Liver (tissue), 9 donors: ENCODE data around the gene SPECC1. TPM values are rescaled to one million over a fixed set of nuclear protein-coding genes. Genes with fewer than 3 reads are reported as not detected.

ENCODE experiments used
- DNase-seq: peaks from one replicate; pipeline ENCODE4 v3.0.0-alpha.2; 2017; ENCODE audit warnings: low spot score
- H3K27ac ChIP-seq, 2 donors: one replicate each; pipeline ENCODE4 v1.7.0; 2013; ENCODE audit warnings: inconsistent platforms in 2 of 2, low read length in 2 of 2, control low read depth in 1 of 2, low read depth in 1 of 2, mild to moderate bottlenecking in 1 of 2
- H3K27me3 ChIP-seq, 4 donors: one replicate each; pipeline versions ENCODE4 v1.6.1 to v1.7.0; 2013; ENCODE audit warnings: low read length in 3 of 4, inconsistent platforms in 1 of 4, mild to moderate bottlenecking in 1 of 4, moderate library complexity in 1 of 4; ENCODE audit not compliant: control insufficient read depth in 4 of 4, insufficient read depth in 4 of 4
- H3K36me3 ChIP-seq, 4 donors: one replicate each; pipeline versions ENCODE4 v1.6.1 to v1.7.0; 2013; ENCODE audit warnings: low read length in 3 of 4, mild to moderate bottlenecking in 3 of 4, low read depth in 1 of 4, moderate library complexity in 1 of 4; ENCODE audit not compliant: control insufficient read depth in 4 of 4, insufficient read depth in 3 of 4
- H3K4me1 ChIP-seq, 4 donors: one replicate each; pipeline versions ENCODE4 v1.6.1 to v1.7.0; 2013; ENCODE audit warnings: low read length in 3 of 4, mild to moderate bottlenecking in 3 of 4, moderate library complexity in 1 of 4; ENCODE audit not compliant: control insufficient read depth in 4 of 4, insufficient read depth in 4 of 4
- H3K4me3 ChIP-seq, 3 donors: one replicate each; pipeline versions ENCODE4 v1.6.1 to v1.7.0; 2013; ENCODE audit warnings: low read length in 3 of 3, control low read depth in 1 of 3, low read depth in 1 of 3, mild to moderate bottlenecking in 1 of 3
- H3K9ac ChIP-seq, 2 donors: one replicate each; pipeline ENCODE4 v1.7.0; 2013; ENCODE audit warnings: low read length in 2 of 2, mild to moderate bottlenecking in 2 of 2, moderate library complexity in 2 of 2, control low read depth in 1 of 2, low read depth in 1 of 2
- H3K9me3 ChIP-seq, 4 donors: one replicate each; pipeline versions ENCODE4 v1.6.1 to v1.7.0; 2013; ENCODE audit warnings: low read length in 3 of 4; ENCODE audit not compliant: control insufficient read depth in 4 of 4
- EGR1 ChIP-seq, 2 donors: IDR thresholded peaks; 2 replicates each; pipeline ENCODE4 v1.6.1; 2016 to 2018; ENCODE audit warnings: antibody characterized with exemption in 2 of 2, low read depth in 2 of 2
- FOXA1 ChIP-seq: IDR thresholded peaks from 2 replicates; pipeline ENCODE4 v1.6.1; 2016; ENCODE audit warnings: antibody characterized with exemption
- FOXA2 ChIP-seq: IDR thresholded peaks from 2 replicates; pipeline ENCODE4 v1.6.1; 2016; ENCODE audit warnings: antibody characterized with exemption
- GABPA ChIP-seq, 2 donors: IDR thresholded peaks in 1 of 2; conservative IDR thresholded peaks in 1 of 2; 2 replicates each; pipeline ENCODE4 v1.6.1; 2016; ENCODE audit warnings: antibody characterized with exemption in 2 of 2, mild to moderate bottlenecking in 1 of 2, moderate library complexity in 1 of 2
- HNF4A ChIP-seq, 2 donors: conservative IDR thresholded peaks; 2 replicates each; pipeline ENCODE4 v1.6.1; 2016; ENCODE audit warnings: antibody characterized with exemption in 2 of 2, mild to moderate bottlenecking in 2 of 2
- HNF4G ChIP-seq: IDR thresholded peaks from 2 replicates; pipeline ENCODE4 v1.6.1; 2016; ENCODE audit warnings: antibody characterized with exemption
- JUND ChIP-seq, 2 donors: IDR thresholded peaks; 2 replicates each; pipeline ENCODE4 v1.6.1; 2016; ENCODE audit warnings: antibody characterized with exemption in 2 of 2
- MAX ChIP-seq: IDR thresholded peaks from 2 replicates; pipeline ENCODE4 v1.6.1; 2016; ENCODE audit warnings: antibody characterized with exemption
- NR2F2 ChIP-seq: IDR thresholded peaks from 2 replicates; pipeline ENCODE4 v1.6.1; 2016; ENCODE audit warnings: antibody characterized with exemption
- RAD21 ChIP-seq, 2 donors: IDR thresholded peaks; 2 replicates each; pipeline ENCODE4 v1.6.1; 2016; ENCODE audit warnings: antibody characterized with exemption in 2 of 2, mild to moderate bottlenecking in 2 of 2
- REST ChIP-seq: IDR thresholded peaks from 2 replicates; pipeline ENCODE4 v1.6.1; 2016; ENCODE audit warnings: antibody characterized with exemption, mild to moderate bottlenecking
- RXRA ChIP-seq, 2 donors: IDR thresholded peaks; 2 replicates each; pipeline ENCODE4 v1.6.1; 2017 to 2018; ENCODE audit warnings: antibody characterized with exemption in 2 of 2, mild to moderate bottlenecking in 1 of 2
- SP1 ChIP-seq: IDR thresholded peaks from 2 replicates; pipeline ENCODE4 v1.6.1; 2018; ENCODE audit warnings: antibody characterized with exemption, mild to moderate bottlenecking
- TAF1 ChIP-seq: conservative IDR thresholded peaks from 2 replicates; pipeline ENCODE4 v1.6.1; 2016; ENCODE audit warnings: antibody characterized with exemption, mild to moderate bottlenecking
- YY1 ChIP-seq: IDR thresholded peaks from 2 replicates; pipeline ENCODE4 v1.6.1; 2016; ENCODE audit warnings: antibody characterized with exemption, mild to moderate bottlenecking
- WGBS: extraction: QIAGEN DNeasy Blood & Tissue Kit; methylation state at CpG from one replicate; pipeline ENCODE4 v1.1.7; 2013; 5-methylcytosine and 5-hydroxymethylcytosine counted together
- polyA plus RNA-seq, 2 donors: library from polyadenylated mRNA; stranded (reverse) in 1 of 2; unstranded in 1 of 2; fragments of 200-250 nt in 1 of 2; fragments of >200 nt in 1 of 2; fragmentation: Nextera tagmentation in 1 of 2; extraction: Ambion mirVana in 1 of 2; gene quantifications; one replicate each; pipeline versions ENCODE4 v1.2.1 to v1.2.3, GENCODE V29; 2013 to 2015
- total RNA-seq, 2 donors: library from RNA; depleted of rRNA; stranded (reverse); fragments of >200 nt; gene quantifications; one replicate each; pipeline ENCODE4 v1.2.3, GENCODE V29; 2014
- TF ChIP-seq, protein P1 (sequence below): IDR thresholded peaks from 2 replicates; pipeline ENCODE4 v1.6.1; 2016; ENCODE audit warnings: antibody characterized with exemption
- TF ChIP-seq, protein P2 (sequence below): IDR thresholded peaks from 2 replicates; pipeline ENCODE4 v1.6.1; 2016; ENCODE audit warnings: antibody characterized with exemption
- donor health status: healthy.
- donor health status: healthy.
- donor health status: healthy.
- donor health status: healthy.
- donor health status: healthy.

The SPECC1 gene
- total and polyA plus RNA-seq, 4 donors: 0.36 to 70.3 (median 1.8) TPM

GRCh38 chr17:20310481-20310880 is 301.3 kb downstream of the SPECC1 start:
- peaks cover 0 to 8% (median 3%) of the 10 kb centered on the region in 4 donors for H3K9me3 ChIP-seq
- DNase-seq: no peak
- WGBS: 89% methylated on average over 5 of the region's 5 CpGs
- no peak overlapping the region for H3K9ac ChIP-seq
- H3K36me3 ChIP-seq: no peaks in the 10 kb centered on the region
- no peak overlapping the region for H3K4me3 ChIP-seq
- H3K27me3 ChIP-seq: no peaks in the 10 kb centered on the region
- no peaks in the 10 kb centered on the region for H3K4me1 ChIP-seq
- no peak overlapping the region for H3K27ac ChIP-seq
- no peak for TF ChIP-seq MAX

DNA sequence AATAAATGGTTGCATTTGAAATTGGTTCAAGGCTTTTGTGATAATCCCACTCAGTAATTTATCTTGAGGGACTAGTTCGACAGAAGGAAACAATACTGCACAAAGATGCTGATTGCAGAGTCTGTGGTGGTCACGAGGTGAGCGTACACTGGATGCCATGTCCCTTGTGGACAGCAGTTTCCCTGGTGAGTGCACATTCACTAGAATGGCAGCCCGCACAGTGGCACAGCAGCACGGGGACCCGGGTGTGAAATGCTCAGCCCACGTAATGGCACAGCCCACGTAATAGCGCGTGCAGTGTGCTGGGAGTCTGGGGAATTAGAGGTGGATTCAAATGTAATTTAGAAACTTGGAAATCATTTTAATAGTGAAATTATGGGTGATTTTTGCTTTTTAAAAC is 304.1 kb downstream of the SPECC1 start:
- Histone ChIP-seq H3K27me3 (no peaks in the 10 kb centered on the region), H3K36me3 (no peaks in the 10 kb centered on the region), H3K9me3 (no peaks in the 10 kb centered on the region), H3K27ac (no peak overlapping the region), H3K9ac (no peak overlapping the region), H3K4me3 (no peak overlapping the region), H3K4me1 (no peaks in the 10 kb centered on the region)
- no peak for TF ChIP-seq YY1
- TF ChIP-seq NR2F2: no peak
- TF ChIP-seq EGR1 (IDR thresholded peaks at IDR 0.05; ENCODE audit: low read depth in 2 of 2): no peak
- no peak for TF ChIP-seq JUND (IDR thresholded peaks at IDR 0.05)
- no peak for TF ChIP-seq REST
- no peak for DNase-seq
- WGBS: 87% methylated on average over 10 of the region's 10 CpGs

DNA sequence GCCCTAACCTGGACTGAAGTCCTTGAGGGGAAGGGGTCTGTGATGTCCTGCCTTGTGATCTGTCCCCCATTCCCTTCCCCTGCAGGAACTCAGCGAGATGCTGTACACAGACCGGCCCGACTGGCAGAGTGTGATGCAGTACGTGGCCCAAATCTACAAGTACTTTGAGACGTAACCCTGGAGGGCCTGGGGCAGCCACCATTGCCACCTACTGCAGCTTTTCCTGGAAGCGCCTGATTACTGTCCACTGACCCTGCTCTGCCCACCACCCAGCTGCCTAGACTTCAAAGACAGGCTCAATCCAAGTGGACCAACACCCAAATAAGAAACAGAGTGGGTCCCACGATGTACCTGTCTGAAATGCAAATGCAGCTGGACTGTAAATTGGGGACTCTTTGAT is 304.7 kb downstream of the SPECC1 start:
- no peak overlapping the region for H3K9ac ChIP-seq
- H3K4me1 ChIP-seq: no peaks in the 10 kb centered on the region
- no peak overlapping the region for H3K27ac ChIP-seq
- no peaks in the 10 kb centered on the region for H3K36me3 ChIP-seq
- DNase-seq: no peak
- no peak overlapping the region for H3K4me3 ChIP-seq
- H3K9me3 ChIP-seq: no peaks in the 10 kb centered on the region
- WGBS: 91% methylated on average over 7 of the region's 7 CpGs
- H3K27me3 ChIP-seq: no peaks in the 10 kb centered on the region
- no peak for TF ChIP-seq MAX
- no peak for TF ChIP-seq FOXA2
- TF ChIP-seq HNF4G: no peak
- no peak for TF ChIP-seq GABPA (IDR thresholded peaks at IDR 0.05 in 1 of 2, conservative IDR thresholded peaks at IDR 0.05 in 1 of 2)
- TF ChIP-seq NR2F2: no peak
- no peak for TF ChIP-seq YY1
- TF ChIP-seq SP1: no peak
- TF ChIP-seq, protein P1, sequence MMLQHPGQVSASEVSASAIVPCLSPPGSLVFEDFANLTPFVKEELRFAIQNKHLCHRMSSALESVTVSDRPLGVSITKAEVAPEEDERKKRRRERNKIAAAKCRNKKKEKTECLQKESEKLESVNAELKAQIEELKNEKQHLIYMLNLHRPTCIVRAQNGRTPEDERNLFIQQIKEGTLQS: no peak
- no peak for TF ChIP-seq TAF1
- TF ChIP-seq REST: no peak
- TF ChIP-seq RAD21 (IDR thresholded peaks at IDR 0.05): no peak
- no peak for TF ChIP-seq FOXA1
- TF ChIP-seq, protein P2, sequence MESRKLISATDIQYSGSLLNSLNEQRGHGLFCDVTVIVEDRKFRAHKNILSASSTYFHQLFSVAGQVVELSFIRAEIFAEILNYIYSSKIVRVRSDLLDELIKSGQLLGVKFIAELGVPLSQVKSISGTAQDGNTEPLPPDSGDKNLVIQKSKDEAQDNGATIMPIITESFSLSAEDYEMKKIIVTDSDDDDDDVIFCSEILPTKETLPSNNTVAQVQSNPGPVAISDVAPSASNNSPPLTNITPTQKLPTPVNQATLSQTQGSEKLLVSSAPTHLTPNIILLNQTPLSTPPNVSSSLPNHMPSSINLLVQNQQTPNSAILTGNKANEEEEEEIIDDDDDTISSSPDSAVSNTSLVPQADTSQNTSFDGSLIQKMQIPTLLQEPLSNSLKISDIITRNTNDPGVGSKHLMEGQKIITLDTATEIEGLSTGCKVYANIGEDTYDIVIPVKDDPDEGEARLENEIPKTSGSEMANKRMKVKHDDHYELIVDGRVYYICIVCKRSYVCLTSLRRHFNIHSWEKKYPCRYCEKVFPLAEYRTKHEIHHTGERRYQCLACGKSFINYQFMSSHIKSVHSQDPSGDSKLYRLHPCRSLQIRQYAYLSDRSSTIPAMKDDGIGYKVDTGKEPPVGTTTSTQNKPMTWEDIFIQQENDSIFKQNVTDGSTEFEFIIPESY: no peak
- TF ChIP-seq RXRA (IDR thresholded peaks at IDR 0.05): no peak
- TF ChIP-seq EGR1 (IDR thresholded peaks at IDR 0.05; ENCODE audit: low read depth in 2 of 2): no peak
- no peak for TF ChIP-seq HNF4A (conservative IDR thresholded peaks at IDR 0.05)
- no peak for TF ChIP-seq JUND (IDR thresholded peaks at IDR 0.05)
